ENCODE measurements around the gene TYK2.

- TF ChIP-seq CTCF (IDR thresholded peaks at IDR 0.05) (no peak), POLR2A (IDR thresholded peaks at IDR 0.05) (no peak)
Observed at GRCh38 chr19:10321417-10321797, 59.0 kb downstream of the TYK2 start.

Data from body of pancreas (tissue), 4 donors.